GM23338 (cell line): ENCODE data around the gene FBXW2. TPM values are rescaled to one million over a fixed set of nuclear protein-coding genes. Genes with fewer than 3 reads are reported as not detected.

Experiments used
- ATAC-seq: fragments of 200-7000 bp; cut with Tn5 transposase; 3 replicates; pipeline ENCODE4 v1.9.1; 2020
- DNase-seq: peaks from one replicate; pipeline ENCODE4 v3.0.0-alpha.2; 2015; ENCODE audit warnings: low spot score
- H2AFZ ChIP-seq: fragments of 200-600 bp; sonication (generic); 2 replicates; pipeline ENCODE4 v1.8.0; 2016; ENCODE audit warnings: antibody characterized with exemption, mild to moderate bottlenecking, moderate library complexity
- H3F3A ChIP-seq: fragments of 200-600 bp; sonication (generic); replicated peaks from 2 replicates; pipeline ENCODE4 v1.8.0; 2017; ENCODE audit warnings: antibody characterized with exemption, mixed run types, low read depth
- H3K27ac ChIP-seq: fragments of 200-600 bp; sonication (generic); 2 replicates; pipeline ENCODE4 v1.6.1; 2016; ENCODE audit warnings: low read depth
- H3K27me3 ChIP-seq: fragments of 200-600 bp; sonication (generic); 2 replicates; pipeline ENCODE4 v1.8.0; 2016; ENCODE audit warnings: mild to moderate bottlenecking, mixed run types, moderate library complexity; ENCODE audit not compliant: insufficient read depth
- H3K36me3 ChIP-seq: fragments of 200-600 bp; sonication (generic); 2 replicates; pipeline ENCODE4 v1.8.0; 2016; ENCODE audit warnings: mild to moderate bottlenecking; ENCODE audit not compliant: insufficient read depth
- H3K4me1 ChIP-seq: fragments of 200-600 bp; sonication (generic); 2 replicates; pipeline ENCODE4 v1.8.0; 2016; ENCODE audit warnings: mild to moderate bottlenecking, moderate library complexity; ENCODE audit not compliant: insufficient read depth
- H3K4me2 ChIP-seq: fragments of 200-600 bp; sonication (generic); 2 replicates; pipeline ENCODE4 v1.7.1; 2017; ENCODE audit warnings: mixed run types
- H3K4me3 ChIP-seq: fragments of 200-600 bp; sonication (generic); 2 replicates; pipeline ENCODE4 v1.6.1; 2016; ENCODE audit warnings: mixed run types
- H3K79me2 ChIP-seq: fragments of 200-600 bp; sonication (generic); replicated peaks from 2 replicates; pipeline ENCODE4 v1.8.0; 2017; ENCODE audit warnings: mild to moderate bottlenecking; ENCODE audit not compliant: insufficient read depth
- H3K9me2 ChIP-seq: fragments of 200-600 bp; sonication (generic); 2 replicates; pipeline ENCODE4 v1.8.0; 2017; ENCODE audit not compliant: insufficient read depth
- H4K20me1 ChIP-seq: fragments of 200-600 bp; sonication (generic); replicated peaks from 2 replicates; pipeline ENCODE4 v1.8.0; 2017; ENCODE audit warnings: mild to moderate bottlenecking; ENCODE audit not compliant: insufficient read depth
- H3K27ac Mint-ChIP-seq: 2 replicates; pipeline ENCODE4 v1.8.0; 2020; ENCODE audit warnings: inconsistent platforms, mild to moderate bottlenecking, moderate library complexity, mixed read lengths
- H3K27me3 Mint-ChIP-seq: 3 replicates; pipeline ENCODE4 v1.8.0; 2022; ENCODE audit warnings: low read depth, mild to moderate bottlenecking, moderate library complexity, mixed read lengths, inconsistent platforms; ENCODE audit not compliant: insufficient read depth, poor library complexity
- H3K36me3 Mint-ChIP-seq: 3 replicates; pipeline ENCODE4 v1.8.0; 2021; ENCODE audit warnings: low read depth, mild to moderate bottlenecking, inconsistent platforms, moderate library complexity, mixed read lengths
- H3K4me1 Mint-ChIP-seq: 3 replicates; pipeline ENCODE4 v1.8.0; 2020; ENCODE audit warnings: mild to moderate bottlenecking, inconsistent platforms, mixed read lengths
- H3K4me3 Mint-ChIP-seq: 3 replicates; pipeline ENCODE4 v1.8.0; 2021; ENCODE audit warnings: moderate library complexity, mild to moderate bottlenecking, inconsistent platforms, mixed read lengths
- H3K9me3 Mint-ChIP-seq: 3 replicates; pipeline ENCODE4 v1.8.0; 2020; ENCODE audit warnings: moderate library complexity, mild to moderate bottlenecking, inconsistent platforms, mixed read lengths
- ZNF114 ChIP-seq: fragments of 250-450 bp; sonication (Bioruptor Pico); IDR thresholded peaks from 2 replicates; pipeline ENCODE4 v1.5.0; 2020; ENCODE audit warnings: mild to moderate bottlenecking, moderate library complexity
- polyA plus RNA-seq: library from polyadenylated mRNA; unstranded; fragments of >200 nt; fragmentation: Nextera tagmentation; extraction: Ambion mirVana; gene quantifications from 2 replicates; pipeline ENCODE4 v1.2.1, GENCODE V29; 2016
- total RNA-seq: library from RNA; depleted of rRNA; stranded (reverse); fragments of >200 nt; shearing (Covaris generic); gene quantifications from 2 replicates; pipeline ENCODE4 v1.2.3, GENCODE V29; 2014
- TF ChIP-seq, protein P1 (sequence below): fragments of 250-450 bp; sonication (Bioruptor Pico); IDR thresholded peaks from 2 replicates; pipeline ENCODE4 v1.5.0; 2020; ENCODE audit warnings: mild to moderate bottlenecking, moderate library complexity
- TF ChIP-seq, protein P2 (sequence below): IDR thresholded peaks from one replicate; pipeline ENCODE4 v1.6.1; 2018; ENCODE audit warnings: antibody characterized with exemption; ENCODE audit not compliant: unreplicated experiment

The FBXW2 gene
- total and polyA plus RNA-seq, 2 experiments from 2014 or later, result 10.0 to 55.2 TPM

DNA sequence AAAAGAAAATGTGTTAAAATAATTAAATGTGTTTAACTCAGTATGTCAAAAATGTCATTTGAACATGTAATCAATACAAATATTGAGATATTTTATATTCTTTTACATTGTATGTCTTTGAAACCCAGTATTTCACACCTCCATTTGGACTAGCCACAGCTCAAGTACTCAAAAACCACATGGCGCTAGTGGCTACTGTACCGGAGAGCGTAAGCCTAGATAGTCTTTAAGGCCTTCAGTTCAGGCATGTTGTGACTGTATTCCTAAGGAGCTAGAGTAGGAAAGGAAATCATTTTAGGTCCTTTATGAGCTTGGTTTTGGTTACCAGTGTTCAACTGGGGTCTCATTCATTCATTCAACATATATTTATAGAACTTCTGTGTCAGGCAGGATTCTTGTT lies 12.8 kb downstream of the FBXW2 start:
- Histone ChIP-seq H3K4me3 (no peak overlapping the region), H4K20me1 (peaks cover 12% of the 10 kb centered on the region), H3F3A (no peaks in the 10 kb centered on the region; the same call in 1 of the 2 replicates), H2AFZ (no peak overlapping the region), H3K27me3 (no peaks in the 10 kb centered on the region), H3K4me1 (no peaks in the 10 kb centered on the region), H3K9me2 (no peaks in the 10 kb centered on the region), H3K27ac (no peak overlapping the region), H3K36me3 (peaks cover 22% of the 10 kb centered on the region; the same call in 1 of the 2 replicates), H3K79me2 (peaks cover 67% of the 10 kb centered on the region), H3K4me2 (no peak overlapping the region)
- TF ChIP-seq, protein P1, sequence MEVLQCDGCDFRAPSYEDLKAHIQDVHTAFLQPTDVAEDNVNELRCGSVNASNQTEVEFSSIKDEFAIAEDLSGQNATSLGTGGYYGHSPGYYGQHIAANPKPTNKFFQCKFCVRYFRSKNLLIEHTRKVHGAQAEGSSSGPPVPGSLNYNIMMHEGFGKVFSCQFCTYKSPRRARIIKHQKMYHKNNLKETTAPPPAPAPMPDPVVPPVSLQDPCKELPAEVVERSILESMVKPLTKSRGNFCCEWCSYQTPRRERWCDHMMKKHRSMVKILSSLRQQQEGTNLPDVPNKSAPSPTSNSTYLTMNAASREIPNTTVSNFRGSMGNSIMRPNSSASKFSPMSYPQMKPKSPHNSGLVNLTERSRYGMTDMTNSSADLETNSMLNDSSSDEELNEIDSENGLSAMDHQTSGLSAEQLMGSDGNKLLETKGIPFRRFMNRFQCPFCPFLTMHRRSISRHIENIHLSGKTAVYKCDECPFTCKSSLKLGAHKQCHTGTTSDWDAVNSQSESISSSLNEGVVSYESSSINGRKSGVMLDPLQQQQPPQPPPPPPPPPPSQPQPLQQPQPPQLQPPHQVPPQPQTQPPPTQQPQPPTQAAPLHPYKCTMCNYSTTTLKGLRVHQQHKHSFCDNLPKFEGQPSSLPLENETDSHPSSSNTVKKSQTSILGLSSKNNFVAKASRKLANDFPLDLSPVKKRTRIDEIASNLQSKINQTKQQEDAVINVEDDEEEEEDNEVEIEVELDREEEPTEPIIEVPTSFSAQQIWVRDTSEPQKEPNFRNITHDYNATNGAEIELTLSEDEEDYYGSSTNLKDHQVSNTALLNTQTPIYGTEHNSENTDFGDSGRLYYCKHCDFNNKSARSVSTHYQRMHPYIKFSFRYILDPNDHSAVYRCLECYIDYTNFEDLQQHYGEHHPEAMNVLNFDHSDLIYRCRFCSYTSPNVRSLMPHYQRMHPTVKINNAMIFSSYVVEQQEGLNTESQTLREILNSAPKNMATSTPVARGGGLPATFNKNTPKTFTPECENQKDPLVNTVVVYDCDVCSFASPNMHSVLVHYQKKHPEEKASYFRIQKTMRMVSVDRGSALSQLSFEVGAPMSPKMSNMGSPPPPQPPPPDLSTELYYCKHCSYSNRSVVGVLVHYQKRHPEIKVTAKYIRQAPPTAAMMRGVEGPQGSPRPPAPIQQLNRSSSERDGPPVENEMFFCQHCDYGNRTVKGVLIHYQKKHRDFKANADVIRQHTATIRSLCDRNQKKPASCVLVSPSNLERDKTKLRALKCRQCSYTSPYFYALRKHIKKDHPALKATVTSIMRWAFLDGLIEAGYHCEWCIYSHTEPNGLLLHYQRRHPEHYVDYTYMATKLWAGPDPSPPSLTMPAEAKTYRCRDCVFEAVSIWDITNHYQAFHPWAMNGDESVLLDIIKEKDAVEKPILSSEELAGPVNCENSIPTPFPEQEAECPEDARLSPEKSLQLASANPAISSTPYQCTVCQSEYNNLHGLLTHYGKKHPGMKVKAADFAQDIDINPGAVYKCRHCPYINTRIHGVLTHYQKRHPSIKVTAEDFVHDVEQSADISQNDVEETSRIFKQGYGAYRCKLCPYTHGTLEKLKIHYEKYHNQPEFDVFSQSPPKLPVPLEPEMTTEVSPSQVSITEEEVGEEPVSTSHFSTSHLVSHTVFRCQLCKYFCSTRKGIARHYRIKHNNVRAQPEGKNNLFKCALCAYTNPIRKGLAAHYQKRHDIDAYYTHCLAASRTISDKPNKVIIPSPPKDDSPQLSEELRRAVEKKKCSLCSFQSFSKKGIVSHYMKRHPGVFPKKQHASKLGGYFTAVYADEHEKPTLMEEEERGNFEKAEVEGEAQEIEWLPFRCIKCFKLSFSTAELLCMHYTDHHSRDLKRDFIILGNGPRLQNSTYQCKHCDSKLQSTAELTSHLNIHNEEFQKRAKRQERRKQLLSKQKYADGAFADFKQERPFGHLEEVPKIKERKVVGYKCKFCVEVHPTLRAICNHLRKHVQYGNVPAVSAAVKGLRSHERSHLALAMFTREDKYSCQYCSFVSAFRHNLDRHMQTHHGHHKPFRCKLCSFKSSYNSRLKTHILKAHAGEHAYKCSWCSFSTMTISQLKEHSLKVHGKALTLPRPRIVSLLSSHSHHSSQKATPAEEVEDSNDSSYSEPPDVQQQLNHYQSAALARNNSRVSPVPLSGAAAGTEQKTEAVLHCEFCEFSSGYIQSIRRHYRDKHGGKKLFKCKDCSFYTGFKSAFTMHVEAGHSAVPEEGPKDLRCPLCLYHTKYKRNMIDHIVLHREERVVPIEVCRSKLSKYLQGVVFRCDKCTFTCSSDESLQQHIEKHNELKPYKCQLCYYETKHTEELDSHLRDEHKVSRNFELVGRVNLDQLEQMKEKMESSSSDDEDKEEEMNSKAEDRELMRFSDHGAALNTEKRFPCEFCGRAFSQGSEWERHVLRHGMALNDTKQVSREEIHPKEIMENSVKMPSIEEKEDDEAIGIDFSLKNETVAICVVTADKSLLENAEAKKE (CRISPR knock-in tag), result no peak
- no peak for TF ChIP-seq ZNF114
- TF ChIP-seq, protein P2, sequence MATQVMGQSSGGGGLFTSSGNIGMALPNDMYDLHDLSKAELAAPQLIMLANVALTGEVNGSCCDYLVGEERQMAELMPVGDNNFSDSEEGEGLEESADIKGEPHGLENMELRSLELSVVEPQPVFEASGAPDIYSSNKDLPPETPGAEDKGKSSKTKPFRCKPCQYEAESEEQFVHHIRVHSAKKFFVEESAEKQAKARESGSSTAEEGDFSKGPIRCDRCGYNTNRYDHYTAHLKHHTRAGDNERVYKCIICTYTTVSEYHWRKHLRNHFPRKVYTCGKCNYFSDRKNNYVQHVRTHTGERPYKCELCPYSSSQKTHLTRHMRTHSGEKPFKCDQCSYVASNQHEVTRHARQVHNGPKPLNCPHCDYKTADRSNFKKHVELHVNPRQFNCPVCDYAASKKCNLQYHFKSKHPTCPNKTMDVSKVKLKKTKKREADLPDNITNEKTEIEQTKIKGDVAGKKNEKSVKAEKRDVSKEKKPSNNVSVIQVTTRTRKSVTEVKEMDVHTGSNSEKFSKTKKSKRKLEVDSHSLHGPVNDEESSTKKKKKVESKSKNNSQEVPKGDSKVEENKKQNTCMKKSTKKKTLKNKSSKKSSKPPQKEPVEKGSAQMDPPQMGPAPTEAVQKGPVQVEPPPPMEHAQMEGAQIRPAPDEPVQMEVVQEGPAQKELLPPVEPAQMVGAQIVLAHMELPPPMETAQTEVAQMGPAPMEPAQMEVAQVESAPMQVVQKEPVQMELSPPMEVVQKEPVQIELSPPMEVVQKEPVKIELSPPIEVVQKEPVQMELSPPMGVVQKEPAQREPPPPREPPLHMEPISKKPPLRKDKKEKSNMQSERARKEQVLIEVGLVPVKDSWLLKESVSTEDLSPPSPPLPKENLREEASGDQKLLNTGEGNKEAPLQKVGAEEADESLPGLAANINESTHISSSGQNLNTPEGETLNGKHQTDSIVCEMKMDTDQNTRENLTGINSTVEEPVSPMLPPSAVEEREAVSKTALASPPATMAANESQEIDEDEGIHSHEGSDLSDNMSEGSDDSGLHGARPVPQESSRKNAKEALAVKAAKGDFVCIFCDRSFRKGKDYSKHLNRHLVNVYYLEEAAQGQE, result no peak
- no peaks in the 10 kb centered on the region for H3K9me3 Mint-ChIP-seq
- H3K27me3 Mint-ChIP-seq, result peaks cover 2% of the 10 kb centered on the region
- peaks cover 35% of the 10 kb centered on the region for H3K36me3 Mint-ChIP-seq
- H3K4me3 Mint-ChIP-seq, result no peak overlapping the region
- no peak for DNase-seq
- no peaks in the 10 kb centered on the region for H3K4me1 Mint-ChIP-seq
- ATAC-seq, result no peak
- no peak overlapping the region for H3K27ac Mint-ChIP-seq
